OCI-LY7 (cell line): ENCODE results near the gene SAMD8. TPM values are rescaled to one million over a fixed set of nuclear protein-coding genes. Genes with fewer than 3 reads are reported as not detected.
"Not testable (repeated sequence)": the region's sequence is repeated elsewhere in the genome, so short reads cannot be mapped to it uniquely, and the experiment has no call there.

Experiments used
- BruUV-seq: library from RNA; stranded (reverse); fragments of 400-500 nt; replicated peaks from 2 replicates; lab custom pipeline; 2021; lab: Mats Ljungman, UMichigan
- CTCF ChIA-PET: fragments of 300-600 bp; sonication (Branson Sonifier 250); formaldehyde crosslinking; loops from one replicate; lab custom pipeline; 2022; ENCODE audit warnings: antibody characterized with exemption; ENCODE audit not compliant: unreplicated experiment; lab: Charles Lee
- POLR2A ChIA-PET: fragments of 300-600 bp; sonication (Branson Sonifier 250); formaldehyde crosslinking; loops from one replicate; lab custom pipeline; 2022; ENCODE audit warnings: antibody characterized with exemption; lab: Charles Lee
- DNase-seq: peaks from one replicate; pipeline ENCODE4 v3.0.0-alpha.2; 2015; ENCODE audit warnings: low spot score
- H2AFZ ChIP-seq: fragments of 200-600 bp; sonication (generic), shearing (Covaris generic); 2 replicates; pipeline ENCODE4 v1.6.1; 2014; ENCODE audit warnings: mild to moderate bottlenecking, antibody characterized with exemption, low read length, moderate library complexity
- H3K27ac ChIP-seq: fragments of 200-600 bp; sonication (generic); 2 replicates; pipeline ENCODE4 v1.5.1; 2014; ENCODE audit warnings: mixed run types, low read depth, mild to moderate bottlenecking, moderate library complexity, low read length, inconsistent platforms; ENCODE audit not compliant: poor library complexity, severe bottlenecking
- H3K36me3 ChIP-seq: fragments of 200-600 bp; sonication (generic); 2 replicates; pipeline ENCODE4 v1.6.1; 2014; ENCODE audit warnings: mild to moderate bottlenecking, antibody characterized with exemption, low read length, moderate library complexity, mixed read lengths; ENCODE audit not compliant: insufficient read depth
- H3K4me1 ChIP-seq: fragments of 200-600 bp; sonication (generic); 2 replicates; pipeline ENCODE4 v1.5.1; 2014; ENCODE audit warnings: mild to moderate bottlenecking, low read length; ENCODE audit not compliant: insufficient read depth, poor library complexity, severe bottlenecking
- H3K4me2 ChIP-seq: fragments of 200-600 bp; sonication (generic); 2 replicates; pipeline ENCODE4 v1.6.1; 2014; ENCODE audit warnings: mild to moderate bottlenecking, low read length
- H3K4me3 ChIP-seq: fragments of 200-600 bp; sonication (generic); 2 replicates; pipeline ENCODE4 v1.5.1; 2014; ENCODE audit warnings: mild to moderate bottlenecking, low read depth, low read length; ENCODE audit not compliant: poor library complexity, severe bottlenecking
- H3K79me2 ChIP-seq: fragments of 200-600 bp; sonication (generic); 2 replicates; pipeline ENCODE4 v1.6.1; 2016; ENCODE audit warnings: low read depth, mild to moderate bottlenecking, low read length, moderate library complexity, mixed read lengths; ENCODE audit not compliant: insufficient read depth
- H3K9me2 ChIP-seq: fragments of 200-600 bp; sonication (generic); 2 replicates; pipeline ENCODE4 v1.6.1; 2016; ENCODE audit warnings: mild to moderate bottlenecking, low read length, mixed read lengths; ENCODE audit not compliant: insufficient read depth
- H3K9me3 ChIP-seq: fragments of 200-600 bp; sonication (generic); 2 replicates; pipeline ENCODE4 v1.6.1; 2014; ENCODE audit warnings: mild to moderate bottlenecking, mixed run types, low read length, mixed read lengths
- H4K20me1 ChIP-seq: fragments of 200-600 bp; sonication (generic); 2 replicates; pipeline ENCODE4 v1.6.1; 2014; ENCODE audit warnings: mild to moderate bottlenecking, antibody characterized with exemption, low read length, moderate library complexity, mixed read lengths; ENCODE audit not compliant: insufficient read depth
- CTCF ChIP-seq: fragments of 200-600 bp; sonication (generic); conservative IDR thresholded peaks from 2 replicates; pipeline ENCODE4 v1.5.1; 2014; ENCODE audit warnings: mild to moderate bottlenecking, antibody characterized with exemption, low read length, moderate library complexity, mixed read lengths
- EZH2phosphoT487 ChIP-seq: fragments of 200-600 bp; sonication (generic); IDR thresholded peaks from 2 replicates; pipeline ENCODE4 v1.6.1; 2018; ENCODE audit warnings: low read depth, borderline replicate concordance, mild to moderate bottlenecking, mixed run types, antibody characterized with exemption, low read length, moderate library complexity, mixed read lengths
- intact Hi-C: fragments of 100-400 bp; cut with micrococcal nuclease; formaldehyde crosslinking; loops from one replicate; pipeline ENCODE4 v1.10.0; 2022; ENCODE audit not compliant: unreplicated experiment
- total RNA-seq, 2 experiments: library from RNA; depleted of rRNA in 1 of 2; stranded (reverse); fragments of >200 nt in 1 of 2; shearing (Covaris generic) in 1 of 2; gene quantifications; 2 replicates each; pipeline ENCODE4 v1.2.3, GENCODE V29; 2014 to 2022

SAMD8 gene
- total RNA-seq, 2 experiments from 2014 or later, result 8.8 to 16.7 TPM

- no peak for TF ChIP-seq EZH2phosphoT487
- TF ChIP-seq CTCF, result no peak
- BruUV-seq, result no TSS peak
- no peak overlapping the region for H3K4me3 ChIP-seq
- H3K79me2 ChIP-seq, result no peaks in the 10 kb centered on the region
- H3K27ac ChIP-seq, result no peak overlapping the region
- H3K9me2 ChIP-seq, result no peaks in the 10 kb centered on the region
- H2AFZ ChIP-seq, result no peak overlapping the region
- no peaks in the 10 kb centered on the region for H3K9me3 ChIP-seq
- no peaks in the 10 kb centered on the region for H3K36me3 ChIP-seq
- H4K20me1 ChIP-seq, result no peaks in the 10 kb centered on the region
- CTCF ChIA-PET, result no interaction called here
- no peak overlapping the region for H3K4me2 ChIP-seq
- POLR2A ChIA-PET, result interaction anchor here (1.0 to 4.2 kb wide), 2 partner anchors 8 to 9 kb away, joined by 3 to 14 read pairs; partner anchors contain the start of gene VDAC2
- intact Hi-C loops, result no loop called here
- no peak for DNase-seq
- H3K4me1 ChIP-seq, result no peaks in the 10 kb centered on the region
These were observed 90.4 kb downstream of the SAMD8 start for GRCh38 chr10:75201793-75202307.

GRCh38 chr10:75202321-75203045, 91.0 kb downstream of the SAMD8 start:
- POLR2A ChIA-PET, result no interaction called here
- CTCF ChIA-PET, result no interaction called here
- Histone ChIP-seq H3K4me3 (no peak overlapping the region), H3K36me3 (no peaks in the 10 kb centered on the region), H3K27ac (no peak overlapping the region), H3K9me2 (no peaks in the 10 kb centered on the region), H2AFZ (no peak overlapping the region), H3K9me3 (no peaks in the 10 kb centered on the region), H3K79me2 (no peaks in the 10 kb centered on the region), H3K4me2 (no peak overlapping the region), H3K4me1 (no peaks in the 10 kb centered on the region), H4K20me1 (no peaks in the 10 kb centered on the region)
- BruUV-seq, result no TSS peak
- DNase-seq, result no peak
- intact Hi-C loops, result no loop called here
- TF ChIP-seq EZH2phosphoT487, result no peak
- no peak for TF ChIP-seq CTCF

GRCh38 chr10:75203046-75203620, 91.7 kb downstream of the SAMD8 start:
- H3K4me2 ChIP-seq, H3K36me3 ChIP-seq, H3K9me2 ChIP-seq, BruUV-seq, H3K9me3 ChIP-seq, H3K4me1 ChIP-seq, H3K4me3 ChIP-seq, intact Hi-C loops, CTCF ChIA-PET, DNase-seq, H2AFZ ChIP-seq, H3K79me2 ChIP-seq, H4K20me1 ChIP-seq, H3K27ac ChIP-seq: not testable (repeated sequence)
- POLR2A ChIA-PET, result interaction anchor here (0.7 kb wide), 1 partner anchor 71 kb away, joined by 3 read pairs; no protein-coding TSS in a partner anchor
